Neuronal stem cell (in vitro differentiated cells): Measurements from ENCODE around the gene KRT81.
"Not testable (repeated sequence)": the region's sequence is repeated elsewhere in the genome, so short reads cannot be mapped to it uniquely, and the experiment has no call there.

ENCODE experiments used
- DNase-seq: peaks from one replicate; pipeline ENCODE4 v3.0.0-alpha.2; 2013; ENCODE audit warnings: low spot score
- H2AFZ ChIP-seq: one replicate; pipeline ENCODE4 v1.6.1; 2013; ENCODE audit warnings: mild to moderate bottlenecking, low read length, inconsistent platforms
- H2AK5ac ChIP-seq: 2 replicates; pipeline ENCODE4 v1.6.1; 2013; ENCODE audit warnings: low read depth, mild to moderate bottlenecking, inconsistent platforms, low read length, moderate library complexity, mixed read lengths
- H2BK120ac ChIP-seq: 2 replicates; pipeline ENCODE4 v1.6.1; 2013; ENCODE audit warnings: low read depth, mild to moderate bottlenecking, inconsistent platforms, low read length, moderate library complexity, mixed read lengths
- H2BK12ac ChIP-seq: one replicate; pipeline ENCODE4 v1.6.1; 2013; ENCODE audit warnings: low read length, inconsistent platforms
- H2BK15ac ChIP-seq: 2 replicates; pipeline ENCODE4 v1.6.1; 2013; ENCODE audit warnings: mild to moderate bottlenecking, low read length, inconsistent platforms, mixed read lengths
- H2BK5ac ChIP-seq: one replicate; pipeline ENCODE4 v1.6.1; 2013; ENCODE audit warnings: inconsistent platforms, mild to moderate bottlenecking, low read length, moderate library complexity
- H3K14ac ChIP-seq: one replicate; pipeline ENCODE4 v1.6.1; 2013; ENCODE audit warnings: low read length, inconsistent platforms
- H3K18ac ChIP-seq: 2 replicates; pipeline ENCODE4 v1.6.1; 2013; ENCODE audit warnings: low read length, inconsistent platforms
- H3K23ac ChIP-seq: 2 replicates; pipeline ENCODE4 v1.6.1; 2013; ENCODE audit warnings: low read depth, mild to moderate bottlenecking, mixed read lengths, low read length, inconsistent platforms; ENCODE audit not compliant: poor library complexity
- H3K27ac ChIP-seq: replicated peaks from 3 replicates; pipeline ENCODE4 v1.5.1; 2013; ENCODE audit warnings: low read length, inconsistent platforms
- H3K27me3 ChIP-seq, 3 experiments: 2 replicates each; pipeline ENCODE4 v1.6.1; 2013; ENCODE audit warnings: low read length in 3 of 3, mild to moderate bottlenecking in 2 of 3, inconsistent platforms in 1 of 3, low read depth in 1 of 3, mixed read lengths in 1 of 3, moderate library complexity in 1 of 3; ENCODE audit not compliant: control insufficient read depth in 3 of 3, insufficient read depth in 3 of 3
- H3K36me3 ChIP-seq, 2 donors: replicated peaks in 1 of 2; 2 replicates each; pipeline ENCODE4 v1.6.1; 2013; ENCODE audit warnings: low read length in 2 of 2; ENCODE audit not compliant: control insufficient read depth in 2 of 2, insufficient read depth in 2 of 2
- H3K4ac ChIP-seq: 2 replicates; pipeline ENCODE4 v1.6.1; 2013; ENCODE audit warnings: inconsistent platforms, mild to moderate bottlenecking, low read length, moderate library complexity
- H3K4me1 ChIP-seq, 2 donors: 1 replicate in 1 of 2; 2 replicates in 1 of 2; pipeline ENCODE4 v1.6.1; 2013; ENCODE audit warnings: low read length in 2 of 2, low read depth in 1 of 2; ENCODE audit not compliant: control insufficient read depth in 2 of 2, insufficient read depth in 1 of 2
- H3K4me2 ChIP-seq: one replicate; pipeline ENCODE4 v1.6.1; 2013; ENCODE audit warnings: mild to moderate bottlenecking, low read length, inconsistent platforms; ENCODE audit not compliant: insufficient read depth, poor library complexity, severe bottlenecking
- H3K4me3 ChIP-seq, 2 donors: 2 replicates each; pipeline ENCODE4 v1.5.1; 2013; ENCODE audit warnings: low read length in 2 of 2, mild to moderate bottlenecking in 2 of 2, inconsistent platforms in 1 of 2, moderate library complexity in 1 of 2
- H3K79me1 ChIP-seq: one replicate; pipeline ENCODE4 v1.6.1; 2013; ENCODE audit warnings: low read depth, mild to moderate bottlenecking, inconsistent platforms, low read length, moderate library complexity
- H3K9ac ChIP-seq: one replicate; pipeline ENCODE4 v1.6.1; 2013; ENCODE audit warnings: mild to moderate bottlenecking, low read depth, low read length, inconsistent platforms; ENCODE audit not compliant: poor library complexity
- H3K9me3 ChIP-seq, 2 donors: replicated peaks in 1 of 2; 2 replicates each; pipeline versions ENCODE3 to v1.6.1; 2013; ENCODE audit warnings: low read length in 2 of 2, mild to moderate bottlenecking in 2 of 2, inconsistent platforms in 1 of 2, low read depth in 1 of 2, mixed read lengths in 1 of 2, moderate library complexity in 1 of 2; ENCODE audit not compliant: control insufficient read depth in 2 of 2, insufficient read depth in 1 of 2
- H4K8ac ChIP-seq: one replicate; pipeline ENCODE4 v1.6.1; 2013; ENCODE audit warnings: low read depth, mild to moderate bottlenecking, inconsistent platforms, low read length, moderate library complexity
- H4K91ac ChIP-seq: one replicate; pipeline ENCODE4 v1.6.1; 2013; ENCODE audit warnings: low read length, low read depth, mild to moderate bottlenecking, inconsistent platforms; ENCODE audit not compliant: poor library complexity
- WGBS, 2 donors: extraction: QIAGEN DNeasy Blood & Tissue Kit; methylation state at CpG; one replicate each; pipeline ENCODE4 v1.1.7; 2013; ENCODE audit warnings: missing lambda C conversion rate in 2 of 2, mixed read lengths in 1 of 2; ENCODE audit not compliant: insufficient read length in 2 of 2, insufficient replicate concordance in 1 of 2; ENCODE audit errors: extremely low coverage in 2 of 2; 5-methylcytosine and 5-hydroxymethylcytosine counted together

The KRT81 gene

DNA sequence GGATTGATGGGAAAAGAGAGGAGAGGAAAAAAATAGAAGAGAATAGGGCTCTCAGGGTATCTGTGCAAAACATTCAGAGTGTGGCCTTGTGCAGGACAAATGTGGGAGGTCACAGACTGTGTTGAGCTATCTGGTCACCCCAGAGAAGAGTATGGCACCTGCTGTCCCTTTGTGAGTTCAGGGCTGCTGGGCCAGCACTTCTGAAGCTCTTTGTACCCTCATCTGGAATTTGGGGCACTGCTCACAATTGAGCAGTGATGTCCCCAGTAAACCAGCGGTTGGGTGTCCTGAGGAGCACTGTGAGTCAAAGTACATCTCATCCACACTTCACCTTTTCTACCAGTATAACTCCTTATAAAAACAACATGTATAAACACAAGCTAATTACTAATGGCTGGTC is 2.6 kb upstream of the KRT81 start:
- Histone ChIP-seq H3K36me3 (no peaks in the 10 kb centered on the region), H2BK120ac (no peak overlapping the region), H3K9ac (no peak overlapping the region), H3K79me1 (no peaks in the 10 kb centered on the region), H2AK5ac (no peak overlapping the region), H3K18ac (no peak overlapping the region), H4K91ac (no peak overlapping the region), H3K4ac (no peak overlapping the region), H3K4me2 (no peak overlapping the region), H4K8ac (no peak overlapping the region), H3K14ac (no peak overlapping the region), H2BK12ac (no peak overlapping the region), H2BK5ac (no peak overlapping the region), H3K23ac (no peak overlapping the region), H3K4me3 (no peak overlapping the region), H3K27ac (no peak overlapping the region), H2AFZ (no peak overlapping the region), H3K27me3 (peaks cover 0 to 4% (median 0%) of the 10 kb centered on the region in 3 experiments), H3K4me1 (no peaks in the 10 kb centered on the region), H3K9me3 (no peaks in the 10 kb centered on the region), H2BK15ac (no peak overlapping the region)
- WGBS, 2 donors, result no CpG with 5 or more reads among the region's 1 CpG
- no peak for DNase-seq

DNA sequence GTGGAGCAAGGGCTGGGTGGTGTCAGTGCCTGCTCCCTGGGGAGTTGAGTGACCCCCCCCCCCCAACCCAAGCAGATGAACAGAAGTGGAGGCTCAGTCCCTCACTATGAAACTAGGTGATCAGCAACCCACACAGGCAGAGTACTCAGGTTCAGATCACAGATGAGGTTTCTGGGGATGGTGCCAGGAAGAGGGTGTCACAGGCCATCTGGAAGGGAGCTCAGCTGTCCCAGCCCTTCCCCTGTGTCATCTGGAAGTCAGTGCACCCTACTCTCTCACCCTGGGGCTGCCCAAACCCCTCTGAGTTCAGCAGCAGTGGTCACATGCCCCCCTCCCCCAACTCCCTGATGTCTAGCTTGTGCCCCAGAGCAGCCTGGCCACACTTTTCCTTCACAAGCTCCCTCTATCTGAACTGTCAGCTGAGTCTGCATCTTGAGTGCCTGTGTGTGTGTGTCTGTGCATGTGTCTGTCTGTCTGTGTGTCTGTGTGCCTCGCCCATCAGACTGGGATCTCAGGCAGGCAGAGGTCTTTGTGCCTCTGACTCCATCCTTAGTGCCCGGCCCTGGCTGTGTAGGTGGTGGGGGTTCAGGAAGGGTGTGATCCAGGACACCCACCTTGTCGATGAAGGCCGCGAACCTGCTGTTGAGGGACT is 725 bp downstream of the KRT81 start:
- H3K23ac ChIP-seq, H2BK120ac ChIP-seq, H2AFZ ChIP-seq, H3K27me3 ChIP-seq, DNase-seq, H2AK5ac ChIP-seq, H3K9ac ChIP-seq, H3K4ac ChIP-seq, H2BK5ac ChIP-seq, H3K27ac ChIP-seq, H3K14ac ChIP-seq, H3K36me3 ChIP-seq, H3K79me1 ChIP-seq, H3K4me3 ChIP-seq, H3K4me1 ChIP-seq, H4K8ac ChIP-seq, H2BK12ac ChIP-seq, H4K91ac ChIP-seq, H3K4me2 ChIP-seq, H3K18ac ChIP-seq, H3K9me3 ChIP-seq, H2BK15ac ChIP-seq: not testable (repeated sequence)
- no CpG with 5 or more reads among the region's 5 CpGs for WGBS, 2 donors

DNA sequence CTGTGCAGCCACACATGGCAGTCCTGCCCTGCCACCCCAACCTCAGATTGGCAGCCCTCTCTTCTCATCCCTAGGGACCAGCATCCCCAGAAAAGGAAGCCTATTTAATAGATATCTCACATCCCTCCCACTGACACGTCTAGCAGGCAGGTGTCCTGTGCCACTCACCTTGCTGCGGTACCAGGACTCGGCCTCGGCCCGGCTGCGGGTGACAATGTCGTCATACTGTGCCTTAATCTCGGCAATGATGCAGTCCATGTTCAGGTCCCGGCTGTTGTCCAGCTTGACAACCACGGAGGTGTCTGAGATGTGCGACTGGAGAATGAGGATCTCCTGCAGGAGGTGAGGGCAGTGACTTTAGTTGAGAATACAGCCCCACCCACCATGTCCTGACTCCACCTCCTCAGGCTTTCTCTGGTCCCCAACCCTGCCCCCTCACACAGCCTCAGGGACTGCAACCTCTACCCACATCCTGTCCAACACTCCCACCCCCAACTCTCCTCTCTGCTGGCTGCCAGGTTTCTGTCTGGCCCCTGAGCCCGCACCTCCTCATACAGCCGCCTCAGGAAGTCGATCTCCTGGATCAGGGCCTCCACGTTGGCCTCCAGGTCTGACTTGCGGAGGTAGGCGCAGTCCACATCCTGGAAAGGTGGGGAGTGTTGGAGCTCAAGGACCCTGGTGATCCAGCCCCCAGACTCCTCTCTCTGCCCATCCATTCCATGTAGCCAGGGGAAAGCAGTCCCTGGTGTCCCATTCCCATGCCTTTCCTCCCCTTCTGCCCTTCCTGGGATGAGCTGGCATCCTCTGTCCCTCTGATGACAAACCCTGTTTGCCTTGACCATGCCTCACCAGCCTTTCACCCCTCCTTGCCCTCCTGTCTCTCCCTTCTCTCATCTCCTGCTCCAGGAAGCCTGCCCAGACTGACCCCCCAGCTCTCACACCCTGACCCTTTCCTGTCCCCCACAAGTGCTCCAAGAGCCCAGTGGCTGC is 3.2 kb downstream of the KRT81 start:
- H2BK15ac ChIP-seq, H3K4ac ChIP-seq, H3K9me3 ChIP-seq, H3K14ac ChIP-seq, H3K36me3 ChIP-seq, H3K9ac ChIP-seq, H3K23ac ChIP-seq, H4K8ac ChIP-seq, H3K4me2 ChIP-seq, H2AK5ac ChIP-seq, H3K18ac ChIP-seq, DNase-seq, H3K4me1 ChIP-seq, H3K27me3 ChIP-seq, H3K79me1 ChIP-seq, H2BK5ac ChIP-seq, H2BK120ac ChIP-seq, H2BK12ac ChIP-seq, H3K27ac ChIP-seq, H2AFZ ChIP-seq: not testable (repeated sequence)
- peak overlapping the region in 1 of 2 donors; percentile 50 for H3K4me3 ChIP-seq
- no CpG with 5 or more reads among the region's 17 CpGs for WGBS, 2 donors
- H4K91ac ChIP-seq, result peak overlapping the region; percentile 43
